DND-41 (cell line): Measurements from ENCODE around the gene GNB5.

ENCODE experiments used
- CTCF ChIP-seq: IDR thresholded peaks from 2 replicates; pipeline ENCODE4 v1.5.1; 2012; ENCODE audit warnings: borderline replicate concordance, low read length, moderate library complexity, mild to moderate bottlenecking; ENCODE audit not compliant: poor library complexity, severe bottlenecking; ENCODE audit errors: extremely low read depth
- EZH2 ChIP-seq: IDR thresholded peaks from 3 replicates; pipeline ENCODE4 v1.6.1; 2012; ENCODE audit warnings: borderline replicate concordance, low read depth, mild to moderate bottlenecking, moderate library complexity, low read length, inconsistent platforms; ENCODE audit not compliant: severe bottlenecking

GRCh38 chr15:52208306-52208946 is 17.2 kb upstream of the GNB5 start:
- TF ChIP-seq CTCF = peak; percentile 84
- TF ChIP-seq EZH2 = no peak
